Mesodermal cell (in vitro differentiated cells): ENCODE data around the gene RALB.

Experiments
- H3K27ac ChIP-seq: 2 replicates; pipeline ENCODE4 v1.7.0; 2013; ENCODE audit warnings: mild to moderate bottlenecking, low read depth, low read length, moderate library complexity; ENCODE audit not compliant: severe bottlenecking
- H3K36me3 ChIP-seq: 2 replicates; pipeline ENCODE4 v1.7.1; 2013; ENCODE audit warnings: mild to moderate bottlenecking, low read length, moderate library complexity; ENCODE audit not compliant: control insufficient read depth, insufficient read depth
- H3K4me1 ChIP-seq: one replicate; pipeline ENCODE4 v1.7.1; 2013; ENCODE audit warnings: mild to moderate bottlenecking, low read length; ENCODE audit not compliant: insufficient read depth, control insufficient read depth, poor library complexity, severe bottlenecking
- H3K4me3 ChIP-seq: 2 replicates; pipeline ENCODE4 v1.7.0; 2013; ENCODE audit warnings: low read length, control low read depth, mild to moderate bottlenecking; ENCODE audit not compliant: insufficient read depth, poor library complexity, severe bottlenecking; ENCODE audit errors: extremely low read depth
- H3K9me3 ChIP-seq: 2 replicates; pipeline ENCODE4 v1.7.1; 2013; ENCODE audit warnings: mild to moderate bottlenecking, low read length, moderate library complexity; ENCODE audit not compliant: control insufficient read depth
- WGBS, 2 experiments: methylation state at CpG; one replicate each; pipeline ENCODE4 v1.1.5; 2013; ENCODE audit warnings: missing lambda C conversion rate in 2 of 2; ENCODE audit not compliant: insufficient coverage in 2 of 2; 5-methylcytosine and 5-hydroxymethylcytosine counted together

RALB gene

GRCh38 chr2:120312076-120312475, 59.4 kb downstream of the RALB start:
- Histone ChIP-seq H3K4me3 (no peak overlapping the region), H3K36me3 (no peaks in the 10 kb centered on the region), H3K9me3 (no peaks in the 10 kb centered on the region), H3K27ac (no peak overlapping the region), H3K4me1 (peaks cover 7% of the 10 kb centered on the region)
- WGBS, 2 experiments = 75 to 95% methylated on average over 4 of the region's 6 CpGs

DNA sequence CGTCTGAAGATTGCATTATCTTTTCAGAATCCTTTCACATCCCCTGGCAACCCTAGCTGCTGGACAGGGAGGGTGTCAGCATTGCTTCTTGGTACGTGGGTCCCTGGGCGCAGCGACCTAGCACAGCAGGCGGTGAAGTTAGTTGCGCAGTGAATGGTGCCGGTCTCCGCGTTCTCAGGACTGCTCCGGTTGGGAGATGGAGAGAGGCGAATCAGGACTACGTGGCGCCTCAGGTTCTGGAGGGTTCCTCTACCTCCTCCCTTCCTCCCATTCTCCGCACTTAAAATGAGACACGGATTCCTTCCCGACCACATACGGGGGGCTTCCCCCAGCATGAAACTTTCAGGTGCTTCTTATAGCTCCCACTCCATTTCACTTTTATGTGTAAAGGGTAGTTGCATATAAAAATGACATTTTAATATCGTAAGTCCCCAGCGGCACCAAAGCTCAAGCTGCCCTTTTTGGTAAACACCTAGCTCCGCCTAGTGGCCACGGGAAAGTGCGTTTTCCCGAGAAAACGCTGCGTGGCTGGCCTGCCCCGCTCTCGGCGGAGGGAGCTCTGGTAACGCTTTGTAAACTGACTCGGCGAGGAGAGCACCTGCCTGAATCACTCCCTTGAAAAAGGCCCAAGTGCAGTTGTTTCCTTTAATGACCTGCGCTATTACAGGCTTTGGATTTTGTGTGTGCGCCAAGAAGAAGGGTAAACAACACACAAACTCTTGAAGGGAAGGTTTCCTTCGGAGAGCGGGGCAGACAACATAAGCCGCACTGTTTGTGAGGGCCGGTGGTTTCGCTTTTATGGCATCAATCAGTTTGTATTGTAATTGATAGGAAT, 60.4 kb downstream of the RALB start:
- Histone ChIP-seq H3K27ac (no peak overlapping the region), H3K36me3 (no peaks in the 10 kb centered on the region), H3K4me1 (peaks cover 7% of the 10 kb centered on the region), H3K4me3 (no peak overlapping the region), H3K9me3 (no peaks in the 10 kb centered on the region)
- WGBS, 2 experiments = 36% methylated on average over 26 to 29 of the region's 38 CpGs

- peaks cover 7% of the 10 kb centered on the region for H3K4me1 ChIP-seq
- 89 to 90% methylated on average over 34 to 36 of the region's 39 CpGs for WGBS, 2 experiments
- no peaks in the 10 kb centered on the region for H3K36me3 ChIP-seq
- no peak overlapping the region for H3K4me3 ChIP-seq
- no peaks in the 10 kb centered on the region for H3K9me3 ChIP-seq
- H3K27ac ChIP-seq = no peak overlapping the region
Observed at GRCh38 chr2:120313695-120314615, 61.3 kb downstream of the RALB start.

GRCh38 chr2:120314690-120315366, 62.2 kb downstream of the RALB start:
- 88 to 91% methylated on average over 14 to 19 of the region's 19 CpGs for WGBS, 2 experiments
- Histone ChIP-seq H3K4me1 (peaks cover 7% of the 10 kb centered on the region), H3K9me3 (no peaks in the 10 kb centered on the region), H3K36me3 (no peaks in the 10 kb centered on the region), H3K4me3 (no peak overlapping the region), H3K27ac (no peak overlapping the region)

GRCh38 chr2:120315367-120316033, 62.8 kb downstream of the RALB start:
- no peak overlapping the region for H3K27ac ChIP-seq
- no peak overlapping the region for H3K4me3 ChIP-seq
- H3K9me3 ChIP-seq = no peaks in the 10 kb centered on the region
- H3K36me3 ChIP-seq = no peaks in the 10 kb centered on the region
- H3K4me1 ChIP-seq = peaks cover 7% of the 10 kb centered on the region
- WGBS, 2 experiments = 88 to 92% methylated on average over 11 to 16 of the region's 17 CpGs

DNA sequence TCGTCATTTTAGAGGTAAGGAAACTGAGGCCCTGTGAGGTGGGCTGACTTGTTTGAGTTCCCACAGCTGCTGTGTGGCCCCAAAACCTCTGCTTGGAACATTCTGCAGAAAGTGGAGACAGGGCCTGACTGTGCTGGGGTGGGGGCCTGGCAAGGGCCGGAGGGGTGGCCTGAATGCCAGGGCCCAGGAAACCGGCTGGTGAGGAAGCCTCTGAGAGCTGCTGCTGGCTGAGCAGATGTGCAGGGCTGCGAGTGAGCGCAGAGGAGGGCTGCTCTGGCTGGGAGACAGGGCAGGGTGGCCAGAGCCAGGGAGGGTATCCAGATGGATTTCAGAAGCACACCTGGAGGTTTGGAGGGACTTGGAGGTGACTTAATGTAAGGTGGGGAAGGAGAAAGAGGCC, 63.4 kb downstream of the RALB start:
- Histone ChIP-seq H3K9me3 (no peaks in the 10 kb centered on the region), H3K36me3 (no peaks in the 10 kb centered on the region), H3K4me1 (peaks cover 7% of the 10 kb centered on the region), H3K27ac (no peak overlapping the region), H3K4me3 (no peak overlapping the region)
- 91 to 96% methylated on average over 4 to 5 of the region's 5 CpGs for WGBS, 2 experiments

DNA sequence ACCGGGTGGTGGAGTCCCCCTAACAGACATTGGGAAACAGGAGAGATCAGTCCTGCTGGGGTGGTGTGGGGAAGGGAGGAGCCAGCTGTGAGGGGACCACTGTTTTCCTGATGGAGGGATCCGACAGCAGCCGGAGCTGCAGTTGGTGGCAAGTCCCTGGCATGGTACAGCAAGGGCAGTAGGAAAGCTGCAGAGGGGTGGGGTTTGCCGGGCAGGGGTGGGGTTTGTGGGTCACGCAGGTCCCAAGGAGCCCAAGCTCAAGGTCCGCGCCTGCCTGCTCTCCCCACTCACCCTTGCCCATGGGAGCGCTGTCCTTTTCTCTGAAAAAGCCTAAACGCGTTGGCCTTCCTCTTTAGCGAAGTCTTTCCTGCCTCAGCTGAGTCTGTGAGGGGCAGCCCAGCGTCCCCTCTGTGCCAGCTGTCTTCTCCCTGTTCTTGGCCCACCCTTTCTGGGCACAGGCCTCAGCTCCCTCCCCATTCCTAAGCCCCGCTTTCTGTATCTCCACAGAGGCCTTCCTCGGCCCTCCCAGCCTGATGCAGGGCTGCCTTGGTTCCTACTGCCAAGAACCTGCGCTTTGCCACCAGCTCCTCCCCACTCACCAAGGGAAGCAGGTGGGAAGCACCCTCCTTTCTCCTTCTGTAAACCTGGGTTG, 64.0 kb downstream of the RALB start:
- 79 to 93% methylated on average over 10 to 12 of the region's 15 CpGs for WGBS, 2 experiments
- no peak overlapping the region for H3K4me3 ChIP-seq
- no peaks in the 10 kb centered on the region for H3K36me3 ChIP-seq
- H3K4me1 ChIP-seq = peaks cover 7% of the 10 kb centered on the region
- no peaks in the 10 kb centered on the region for H3K9me3 ChIP-seq
- H3K27ac ChIP-seq = no peak overlapping the region

DNA sequence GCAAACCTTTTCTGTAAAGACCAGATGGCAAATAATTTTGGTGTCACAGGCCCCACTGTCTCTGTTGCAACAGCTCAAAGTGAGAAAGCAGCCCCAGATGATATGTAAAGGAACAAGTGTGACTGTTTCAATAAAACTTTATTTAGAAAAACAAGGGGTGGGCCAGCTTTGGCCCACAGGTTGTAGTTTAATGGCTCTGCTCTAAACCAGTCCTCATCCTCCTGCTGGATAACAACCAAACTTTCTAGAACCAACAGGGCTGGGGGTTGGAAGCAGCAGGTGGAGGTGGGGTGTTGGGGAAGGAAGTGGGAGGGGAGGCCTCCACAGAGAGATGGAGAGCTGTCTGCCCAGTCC, 64.5 kb downstream of the RALB start:
- Histone ChIP-seq H3K27ac (no peak overlapping the region), H3K36me3 (no peaks in the 10 kb centered on the region), H3K4me1 (peaks cover 7% of the 10 kb centered on the region), H3K9me3 (no peaks in the 10 kb centered on the region), H3K4me3 (no peak overlapping the region)

GRCh38 chr2:120317916-120318315, 65.3 kb downstream of the RALB start:
- Histone ChIP-seq H3K27ac (no peak overlapping the region), H3K9me3 (no peaks in the 10 kb centered on the region), H3K4me1 (peaks cover 4% of the 10 kb centered on the region), H3K36me3 (no peaks in the 10 kb centered on the region), H3K4me3 (no peak overlapping the region)
- 91 to 96% methylated on average over 4 to 7 of the region's 8 CpGs for WGBS, 2 experiments

DNA sequence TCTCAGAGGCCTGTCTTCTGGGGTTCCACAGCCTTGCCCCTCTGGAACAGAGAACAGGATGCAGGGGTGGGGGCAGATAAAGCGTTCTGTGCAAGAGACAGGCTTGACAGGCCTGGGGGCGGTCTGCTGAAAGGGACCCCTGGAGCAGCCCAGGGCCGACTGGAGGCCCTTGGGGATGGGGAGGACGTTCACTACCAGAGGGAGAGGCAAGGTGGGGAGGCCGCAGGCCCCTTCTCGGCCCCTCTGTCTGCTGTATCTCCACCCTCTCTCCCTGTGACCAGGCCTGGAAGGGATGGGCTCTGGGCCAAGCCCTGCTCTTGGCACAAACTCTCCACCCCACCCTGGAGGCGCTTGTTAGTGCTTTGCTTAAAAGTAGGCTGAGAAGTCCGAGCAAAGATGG, 66.0 kb downstream of the RALB start:
- Histone ChIP-seq H3K36me3 (no peaks in the 10 kb centered on the region), H3K27ac (no peak overlapping the region), H3K4me1 (peaks cover 4% of the 10 kb centered on the region), H3K4me3 (no peak overlapping the region), H3K9me3 (no peaks in the 10 kb centered on the region)
- 79 to 80% methylated on average over 3 to 4 of the region's 8 CpGs for WGBS, 2 experiments
